Erythroblast (primary cell): ENCODE data around the gene TDRD3.

Experiments
- GATA1 ChIP-seq: IDR thresholded peaks from 2 replicates; pipeline ENCODE4 v1.6.1; 2011; ENCODE audit warnings: low read depth, mild to moderate bottlenecking, control low read depth, low read length, moderate library complexity
- POLR2A ChIP-seq: IDR thresholded peaks from 2 replicates; pipeline ENCODE4 v1.6.1; 2011; ENCODE audit warnings: mild to moderate bottlenecking, low read length

DNA sequence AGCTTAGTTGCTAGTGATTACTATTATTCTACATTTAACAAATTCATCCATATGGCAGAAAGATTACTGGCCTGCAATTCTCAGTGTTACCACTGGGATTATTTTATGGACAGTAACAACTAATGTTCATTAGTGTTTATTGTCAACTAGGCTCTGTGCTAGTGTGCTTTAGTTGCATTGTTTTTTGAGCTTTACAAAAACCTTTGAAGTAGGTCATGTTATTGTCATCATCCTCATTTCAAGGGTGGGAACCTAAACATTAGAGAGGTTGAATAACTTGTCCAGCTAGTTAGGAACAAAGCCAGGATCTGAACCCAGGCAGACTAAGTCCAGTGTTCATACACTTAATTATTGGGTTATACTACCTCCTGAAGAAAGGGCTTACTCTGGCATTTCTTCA, 27.8 kb upstream of the TDRD3 start:
- no peak for TF ChIP-seq POLR2A
- no peak for TF ChIP-seq GATA1
